C4-2B (cell line): ENCODE data around the gene ARL15.

Experiments used
- CTCF ChIP-seq: fragments of 450-650 bp; conservative IDR thresholded peaks from 2 replicates; pipeline ENCODE4 v1.5.1; 2017; ENCODE audit warnings: mild to moderate bottlenecking
- ZFX ChIP-seq: fragments of 450-650 bp; IDR thresholded peaks from 2 replicates; pipeline ENCODE4 v1.6.1; 2017

- TF ChIP-seq CTCF (no peak), ZFX (no peak)
Measured at GRCh38 chr5:54205453-54205852, 104.9 kb downstream of the ARL15 start.
